ENCODE data around the gene ZSWIM4.

ZSWIM4 gene

DNA sequence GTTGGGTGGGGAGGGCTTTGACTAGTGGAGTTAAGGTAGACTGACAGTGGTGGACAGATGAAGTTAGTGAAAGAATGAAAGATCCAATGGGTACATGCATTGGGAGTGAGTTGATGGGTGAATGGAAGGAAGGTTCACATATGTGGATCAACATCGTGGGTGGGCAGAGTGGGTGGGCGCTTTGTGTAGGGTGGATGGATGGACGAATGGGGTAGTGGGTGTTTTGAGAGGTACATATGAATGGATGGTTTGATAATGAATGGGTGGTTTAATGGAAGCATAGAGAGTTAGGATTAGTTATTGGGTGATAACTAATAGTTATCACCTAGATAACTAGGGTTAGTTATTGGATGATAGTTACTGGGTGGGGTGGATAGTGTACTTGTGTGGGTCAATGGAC lies 11.5 kb downstream of the ZSWIM4 start:
- DNase-seq (ENCODE audit: low spot score), result no peak
- no peak for TF ChIP-seq CTCF (IDR thresholded peaks at IDR 0.05; ENCODE audit: borderline replicate concordance, control extremely low read depth, extremely low read depth, insufficient read depth, missing control alignments)
- in situ Hi-C loops (cut with MboI; ENCODE audit: low sequenced_read_pairs, unreplicated experiment), result no loop called here

GRCh38 chr19:13807421-13808021 lies 12.3 kb downstream of the ZSWIM4 start:
- in situ Hi-C loops (cut with MboI; ENCODE audit: low sequenced_read_pairs, unreplicated experiment), result no loop called here
- no peak for TF ChIP-seq CTCF (IDR thresholded peaks at IDR 0.05; ENCODE audit: borderline replicate concordance, control extremely low read depth, extremely low read depth, insufficient read depth, missing control alignments)
- no peak for DNase-seq (ENCODE audit: low spot score)

DNA sequence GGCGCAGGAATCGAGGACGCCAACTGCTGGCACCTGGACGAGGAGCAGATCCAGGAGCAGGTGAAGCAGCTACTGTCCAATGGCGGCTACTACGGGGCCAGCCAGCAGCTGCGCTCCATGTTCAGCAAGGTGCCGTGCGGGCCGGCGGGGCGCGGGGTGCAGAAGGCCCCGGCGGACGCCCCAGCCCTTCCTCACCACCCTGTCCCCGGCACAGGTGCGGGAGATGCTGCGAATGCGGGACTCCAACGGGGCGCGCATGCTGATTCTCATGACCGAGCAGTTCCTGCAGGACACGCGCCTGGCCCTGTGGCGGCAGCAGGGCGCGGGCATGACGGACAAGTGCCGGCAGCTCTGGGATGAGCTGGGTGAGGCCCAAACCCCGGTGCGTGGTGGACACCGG lies 13.6 kb downstream of the ZSWIM4 start:
- in situ Hi-C loops (cut with MboI; ENCODE audit: low sequenced_read_pairs, unreplicated experiment), result no loop called here
- DNase-seq (ENCODE audit: low spot score), result no peak
- no peak for TF ChIP-seq CTCF (IDR thresholded peaks at IDR 0.05; ENCODE audit: borderline replicate concordance, control extremely low read depth, extremely low read depth, insufficient read depth, missing control alignments)

- no peak for DNase-seq (ENCODE audit: low spot score)
- in situ Hi-C loops (cut with MboI; ENCODE audit: low sequenced_read_pairs, unreplicated experiment), result no loop called here
- TF ChIP-seq CTCF (IDR thresholded peaks at IDR 0.05; ENCODE audit: borderline replicate concordance, control extremely low read depth, extremely low read depth, insufficient read depth, missing control alignments), result no peak
Observed at GRCh38 chr19:13812544-13812943, 17.3 kb downstream of the ZSWIM4 start.

- no peak for TF ChIP-seq CTCF (IDR thresholded peaks at IDR 0.05; ENCODE audit: borderline replicate concordance, control extremely low read depth, extremely low read depth, insufficient read depth, missing control alignments)
- in situ Hi-C loops (cut with MboI; ENCODE audit: low sequenced_read_pairs, unreplicated experiment), result no loop called here
- DNase-seq (ENCODE audit: low spot score), result no peak
Observed at GRCh38 chr19:13813147-13813546, 17.9 kb downstream of the ZSWIM4 start.

DNA sequence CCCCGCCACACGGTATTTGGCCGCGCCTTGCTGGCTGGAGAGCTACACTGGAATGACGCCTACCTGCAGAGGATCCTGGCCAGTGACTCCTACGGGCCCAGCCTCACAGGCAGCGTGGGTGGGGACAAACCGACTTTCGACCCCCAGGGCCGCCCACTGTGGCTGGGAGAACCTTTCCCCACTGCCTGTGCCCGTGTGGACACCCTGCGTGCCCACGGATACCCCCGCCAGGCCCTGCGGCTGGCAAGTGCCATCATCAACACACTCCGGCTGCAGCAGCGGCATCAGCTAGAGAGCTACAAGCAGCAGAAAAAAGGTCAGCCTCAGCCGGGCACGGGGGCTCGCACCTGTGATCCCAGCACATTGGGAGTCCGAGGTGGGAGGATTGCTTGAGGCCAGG lies 19.3 kb downstream of the ZSWIM4 start:
- TF ChIP-seq CTCF (IDR thresholded peaks at IDR 0.05; ENCODE audit: borderline replicate concordance, control extremely low read depth, extremely low read depth, insufficient read depth, missing control alignments), result no peak
- DNase-seq (ENCODE audit: low spot score), result no peak
- in situ Hi-C loops (cut with MboI; ENCODE audit: low sequenced_read_pairs, unreplicated experiment), result no loop called here

Data from GM13976 (cell line).